GM23338 (cell line): ENCODE measurements around the gene KCTD3. TPM values are rescaled to one million over a fixed set of nuclear protein-coding genes. Genes with fewer than 3 reads are reported as not detected.

Experiments used
- CREB1 ChIP-seq: fragments of 250-450 bp; sonication (Bioruptor Pico); IDR thresholded peaks from 2 replicates; pipeline ENCODE4 v1.5.0; 2020; ENCODE audit warnings: low read depth, mild to moderate bottlenecking, moderate library complexity
- EZH2 ChIP-seq: fragments of 200-600 bp; sonication (generic); IDR thresholded peaks from one replicate; pipeline ENCODE4 v1.8.0; 2017; ENCODE audit warnings: antibody characterized with exemption, mild to moderate bottlenecking, low read depth; ENCODE audit not compliant: unreplicated experiment
- EZH2phosphoT487 ChIP-seq: fragments of 200-600 bp; sonication (generic); IDR thresholded peaks from one replicate; pipeline ENCODE4 v1.8.1; 2018; ENCODE audit warnings: antibody characterized with exemption; ENCODE audit not compliant: unreplicated experiment
- JUNB ChIP-seq: IDR thresholded peaks from one replicate; pipeline ENCODE4 v1.6.1; 2016; ENCODE audit warnings: antibody characterized with exemption; ENCODE audit not compliant: unreplicated experiment
- POLR2AphosphoS5 ChIP-seq: IDR thresholded peaks from 2 replicates; pipeline ENCODE4 v1.6.1; 2016; ENCODE audit warnings: antibody characterized with exemption, low read depth
- ZNF114 ChIP-seq: fragments of 250-450 bp; sonication (Bioruptor Pico); IDR thresholded peaks from 2 replicates; pipeline ENCODE4 v1.5.0; 2020; ENCODE audit warnings: mild to moderate bottlenecking, moderate library complexity
- ZNF331 ChIP-seq: fragments of 250-450 bp; sonication (Bioruptor Pico); IDR thresholded peaks from 2 replicates; pipeline ENCODE4 v1.5.0; 2020; ENCODE audit warnings: low read depth, mild to moderate bottlenecking, moderate library complexity
- ZNF462 ChIP-seq: fragments of 250-450 bp; sonication (Bioruptor Pico); IDR thresholded peaks from 2 replicates; pipeline ENCODE4 v1.5.0; 2020; ENCODE audit warnings: mild to moderate bottlenecking, moderate library complexity
- polyA plus RNA-seq: library from polyadenylated mRNA; unstranded; fragments of >200 nt; fragmentation: Nextera tagmentation; extraction: Ambion mirVana; gene quantifications from 2 replicates; pipeline ENCODE4 v1.2.1, GENCODE V29; 2016
- total RNA-seq: library from RNA; depleted of rRNA; stranded (reverse); fragments of >200 nt; shearing (Covaris generic); gene quantifications from 2 replicates; pipeline ENCODE4 v1.2.3, GENCODE V29; 2014
- TF ChIP-seq, protein P1 (sequence below): IDR thresholded peaks from 2 replicates; pipeline ENCODE4 v1.6.1; 2016; ENCODE audit warnings: antibody characterized with exemption
- TF ChIP-seq, protein P2 (sequence below), 2 experiments: fragments of 200-600 bp in 1 of 2; sonication (generic) in 1 of 2; conservative IDR thresholded peaks; 2 replicates each; pipeline versions ENCODE4 v1.5.1 to v1.6.1; 2016 to 2017; ENCODE audit warnings: antibody characterized with exemption in 2 of 2, low read depth in 2 of 2, mild to moderate bottlenecking in 2 of 2, moderate library complexity in 1 of 2

KCTD3 gene
- total and polyA plus RNA-seq, 2 experiments from 2014 or later: 29.4 to 60.3 TPM

GRCh38 chr1:215606036-215606435 is 38.9 kb downstream of the KCTD3 start (continued):
- TF ChIP-seq ZNF462 (CRISPR knock-in tag) (no peak), JUNB (no peak), EZH2phosphoT487 (no peak), EZH2 (no peak), ZNF114 (no peak), ZNF331 (CRISPR knock-in tag) (no peak), POLR2AphosphoS5 (no peak), CREB1 (CRISPR knock-in tag) (no peak)
- TF ChIP-seq, protein P1, sequence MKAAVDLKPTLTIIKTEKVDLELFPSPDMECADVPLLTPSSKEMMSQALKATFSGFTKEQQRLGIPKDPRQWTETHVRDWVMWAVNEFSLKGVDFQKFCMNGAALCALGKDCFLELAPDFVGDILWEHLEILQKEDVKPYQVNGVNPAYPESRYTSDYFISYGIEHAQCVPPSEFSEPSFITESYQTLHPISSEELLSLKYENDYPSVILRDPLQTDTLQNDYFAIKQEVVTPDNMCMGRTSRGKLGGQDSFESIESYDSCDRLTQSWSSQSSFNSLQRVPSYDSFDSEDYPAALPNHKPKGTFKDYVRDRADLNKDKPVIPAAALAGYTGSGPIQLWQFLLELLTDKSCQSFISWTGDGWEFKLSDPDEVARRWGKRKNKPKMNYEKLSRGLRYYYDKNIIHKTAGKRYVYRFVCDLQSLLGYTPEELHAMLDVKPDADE: no peak
- TF ChIP-seq, protein P2, sequence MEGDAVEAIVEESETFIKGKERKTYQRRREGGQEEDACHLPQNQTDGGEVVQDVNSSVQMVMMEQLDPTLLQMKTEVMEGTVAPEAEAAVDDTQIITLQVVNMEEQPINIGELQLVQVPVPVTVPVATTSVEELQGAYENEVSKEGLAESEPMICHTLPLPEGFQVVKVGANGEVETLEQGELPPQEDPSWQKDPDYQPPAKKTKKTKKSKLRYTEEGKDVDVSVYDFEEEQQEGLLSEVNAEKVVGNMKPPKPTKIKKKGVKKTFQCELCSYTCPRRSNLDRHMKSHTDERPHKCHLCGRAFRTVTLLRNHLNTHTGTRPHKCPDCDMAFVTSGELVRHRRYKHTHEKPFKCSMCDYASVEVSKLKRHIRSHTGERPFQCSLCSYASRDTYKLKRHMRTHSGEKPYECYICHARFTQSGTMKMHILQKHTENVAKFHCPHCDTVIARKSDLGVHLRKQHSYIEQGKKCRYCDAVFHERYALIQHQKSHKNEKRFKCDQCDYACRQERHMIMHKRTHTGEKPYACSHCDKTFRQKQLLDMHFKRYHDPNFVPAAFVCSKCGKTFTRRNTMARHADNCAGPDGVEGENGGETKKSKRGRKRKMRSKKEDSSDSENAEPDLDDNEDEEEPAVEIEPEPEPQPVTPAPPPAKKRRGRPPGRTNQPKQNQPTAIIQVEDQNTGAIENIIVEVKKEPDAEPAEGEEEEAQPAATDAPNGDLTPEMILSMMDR (conservative IDR thresholded peaks at IDR 0.05; ENCODE audit: low read depth in 2 of 2): no peak
